ENCODE results near the gene PPP1R14D.
A peak's percentile ranks its signal among the peaks of the same experiment; 100 is the strongest.

The PPP1R14D gene

DNA sequence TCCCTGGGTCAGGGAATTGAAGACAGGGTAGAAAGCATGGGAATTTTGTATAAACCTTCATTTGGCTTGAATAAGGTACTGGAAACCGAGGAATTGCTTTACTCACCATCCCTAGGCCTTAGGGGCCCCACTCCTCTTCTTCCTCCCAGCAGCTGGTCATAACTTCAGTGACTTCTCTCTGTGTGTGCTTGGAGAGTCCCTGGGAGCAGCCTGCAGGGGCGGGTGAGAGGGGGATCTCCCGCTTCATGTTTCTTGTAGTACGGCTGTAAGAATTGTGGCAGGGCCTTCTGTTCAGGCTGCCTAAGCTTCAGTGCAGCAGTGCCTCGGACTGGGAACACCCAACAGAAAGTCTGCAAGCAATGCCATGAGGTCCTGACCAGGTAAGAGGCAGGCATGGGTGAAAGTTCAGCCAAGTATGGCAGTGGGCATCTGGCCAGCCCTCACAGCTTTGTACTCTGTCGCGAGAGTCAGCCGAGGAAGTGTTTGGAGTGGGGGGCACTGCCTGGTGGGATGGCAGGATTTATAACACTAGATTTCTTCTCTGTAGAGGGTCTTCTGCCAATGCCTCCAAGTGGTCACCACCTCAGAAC is 19.6 kb downstream of the PPP1R14D start:
- Mint-ChIP-seq H3K4me3 (peak overlapping the region; percentile 96), H3K9me3 (no peaks in the 10 kb centered on the region)

DNA sequence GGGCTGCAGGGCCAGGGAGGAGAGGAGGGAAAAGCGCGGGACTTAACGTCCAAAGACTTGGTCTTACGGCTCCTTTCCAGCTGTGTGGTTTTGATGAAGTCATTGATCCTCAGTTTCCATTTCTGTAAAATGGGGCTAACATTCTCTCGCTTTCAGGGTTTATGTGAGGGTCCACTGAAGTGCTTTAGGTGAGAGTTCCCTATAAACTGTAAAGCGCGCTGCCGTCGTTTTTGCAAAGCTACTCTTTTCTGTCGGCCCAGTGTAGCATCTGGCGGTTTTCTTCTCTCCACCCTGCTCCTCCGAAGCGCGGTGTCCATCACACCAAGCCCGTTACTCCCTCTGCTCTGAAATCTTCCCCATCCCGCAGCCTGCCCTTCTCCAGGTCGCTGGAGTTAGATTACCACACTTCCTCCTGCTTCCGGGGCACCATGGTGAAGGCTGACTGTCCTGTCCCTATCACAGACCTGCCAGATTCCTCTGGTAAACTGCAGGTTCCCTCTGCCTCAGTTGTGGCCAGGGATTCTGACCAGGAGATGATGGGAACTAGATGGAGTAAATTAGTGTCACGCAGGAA is 20.5 kb downstream of the PPP1R14D start:
- Mint-ChIP-seq H3K27me3 (no peaks in the 10 kb centered on the region), H3K27ac (peak overlapping the region; percentile 97)
- ATAC-seq: no peak

More for the DNA sequence above, 19.6 kb downstream of the PPP1R14D start:
- Mint-ChIP-seq H3K36me3 (peaks cover 33% of the 10 kb centered on the region), H3K27me3 (no peaks in the 10 kb centered on the region), H3K27ac (no peak overlapping the region), H3K4me1 (peaks cover 19% of the 10 kb centered on the region)
- ATAC-seq: no peak

DNA sequence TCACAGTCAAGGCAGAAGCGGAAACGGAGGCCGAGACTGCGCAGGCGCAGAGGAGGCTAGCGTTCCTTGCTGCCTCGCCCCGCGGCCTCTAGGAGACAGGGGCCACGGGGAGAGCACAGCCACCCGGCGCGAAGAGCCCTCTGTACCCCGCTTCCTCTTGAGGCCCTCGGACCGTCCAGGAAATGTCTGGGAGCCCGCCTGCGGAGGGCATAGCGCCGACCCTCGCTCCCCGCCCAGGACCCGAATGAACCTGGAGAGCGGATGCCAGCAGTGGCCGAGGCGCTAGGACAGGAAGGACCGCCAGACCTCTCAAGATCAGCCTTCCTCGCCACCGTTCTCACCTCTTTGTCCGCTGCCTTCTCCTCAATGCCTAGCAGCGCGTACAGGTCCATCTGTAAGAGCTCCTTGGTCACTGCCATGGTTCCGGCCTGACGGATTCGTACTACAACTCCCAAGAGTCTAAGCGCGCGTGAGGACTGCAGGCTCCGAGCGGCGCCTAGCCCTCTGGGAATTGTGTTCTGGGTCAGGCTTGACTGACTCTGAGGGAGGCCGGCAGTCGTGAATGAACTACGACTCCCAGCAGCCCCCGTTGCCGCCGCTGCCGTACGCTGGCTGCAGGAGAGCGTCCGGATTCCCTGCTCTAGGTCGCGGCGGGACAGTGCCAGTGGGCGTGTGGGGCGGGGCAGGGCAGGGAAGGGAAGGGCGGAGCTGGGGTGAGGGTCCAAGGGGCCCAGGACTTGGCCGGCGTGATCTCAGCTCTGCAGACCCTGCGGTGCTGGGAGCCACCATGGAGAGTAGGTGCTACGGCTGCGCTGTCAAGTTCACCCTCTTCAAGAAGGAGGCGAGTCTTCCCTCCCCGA is 21.2 kb downstream of the PPP1R14D start, which contains the start of the genes DNAJC17 and ZFYVE19:
DNAJC17 (minus strand) TSS at position 446 of the 860 bp plus-strand sequence; CDS start at position 419, 27 bp downstream.
ZFYVE19 (plus strand) TSS at position 62 of the 860 bp plus-strand sequence; CDS start at position 563, 501 bp downstream.
- no peaks in the 10 kb centered on the region for H3K27me3 Mint-ChIP-seq
- peaks cover 19% of the 10 kb centered on the region for H3K4me1 Mint-ChIP-seq
- peak within 1 kb of the TSS; percentile 96 for H3K4me3 Mint-ChIP-seq
- peak; percentile 99 for ATAC-seq
- H3K9me3 Mint-ChIP-seq: no peaks in the 10 kb centered on the region
- peak within 1 kb of the TSS; percentile 97 for H3K27ac Mint-ChIP-seq
- peaks cover 17% of the 10 kb centered on the region for H3K36me3 Mint-ChIP-seq

More for the DNA sequence above, 20.5 kb downstream of the PPP1R14D start:
- Mint-ChIP-seq H3K4me3 (peak overlapping the region; percentile 96), H3K9me3 (no peaks in the 10 kb centered on the region), H3K36me3 (peaks cover 25% of the 10 kb centered on the region), H3K4me1 (peaks cover 19% of the 10 kb centered on the region)

DNA sequence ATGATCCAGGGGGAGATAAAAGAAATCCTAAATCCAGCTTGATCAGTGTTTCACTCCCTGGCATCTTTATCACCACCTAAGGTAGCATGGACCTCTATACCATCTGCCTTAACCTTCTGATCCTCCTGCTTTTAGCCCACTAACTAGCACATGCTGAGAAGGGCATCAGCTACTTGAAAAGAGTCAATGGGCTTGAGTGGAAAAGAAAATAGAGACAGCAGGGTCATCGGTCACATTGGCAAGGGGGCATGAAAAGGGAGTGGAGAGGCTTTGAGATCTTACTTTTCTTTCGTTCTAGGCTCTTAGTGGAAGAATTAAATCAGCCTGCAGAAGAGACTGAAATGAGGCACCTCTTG is 21.9 kb downstream of the PPP1R14D start:
- Mint-ChIP-seq H3K9me3 (no peaks in the 10 kb centered on the region), H3K36me3 (peaks cover 18% of the 10 kb centered on the region), H3K4me1 (peaks cover 23% of the 10 kb centered on the region), H3K27ac (peak overlapping the region; percentile 97), H3K4me3 (peak overlapping the region; percentile 96), H3K27me3 (no peaks in the 10 kb centered on the region)
- ATAC-seq: no peak

DNA sequence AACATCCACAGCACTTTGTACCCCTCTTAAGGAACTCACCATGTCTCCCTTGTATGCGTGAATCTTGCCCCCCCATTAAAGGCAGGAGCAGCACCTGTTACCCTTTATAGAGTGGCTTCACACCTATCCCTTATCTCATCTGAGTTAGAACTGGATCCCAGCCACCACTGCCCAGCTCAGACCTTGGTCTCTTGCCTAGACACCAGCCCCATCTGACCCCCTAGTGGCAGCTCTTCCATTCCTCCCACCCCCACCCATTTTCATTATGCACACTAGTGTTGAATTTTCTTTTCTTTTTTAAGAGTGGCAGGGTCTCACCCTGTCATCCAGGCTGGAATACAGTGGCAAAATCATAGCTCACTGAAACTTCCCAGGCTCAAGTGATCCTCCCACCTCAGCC is 24.8 kb downstream of the PPP1R14D start:
- Mint-ChIP-seq H3K4me1 (peaks cover 24% of the 10 kb centered on the region), H3K27me3 (no peaks in the 10 kb centered on the region), H3K27ac (no peak overlapping the region), H3K4me3 (no peak overlapping the region), H3K36me3 (peaks cover 14% of the 10 kb centered on the region), H3K9me3 (no peaks in the 10 kb centered on the region)
- ATAC-seq: no peak

DNA sequence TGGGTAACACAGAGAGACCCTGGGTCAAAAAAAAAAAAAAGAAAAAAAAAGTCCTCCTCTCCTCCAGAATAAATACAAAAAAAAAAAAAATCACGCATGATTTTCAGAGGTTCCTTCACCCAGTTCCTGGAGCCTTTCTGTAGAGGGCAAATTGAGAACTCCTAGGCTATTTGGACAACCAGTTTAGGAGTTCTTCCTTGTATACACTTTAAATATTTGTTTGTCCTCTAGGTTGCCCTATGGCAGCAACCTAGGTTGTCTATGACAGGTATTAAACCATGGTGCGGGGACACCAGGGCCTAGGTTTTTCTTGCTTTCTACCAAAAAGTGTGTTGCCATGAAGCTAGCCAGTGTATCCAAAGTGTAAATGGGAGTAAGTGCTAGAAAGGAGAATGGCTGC is 25.4 kb downstream of the PPP1R14D start:
- ATAC-seq: no peak
- Mint-ChIP-seq H3K36me3 (peaks cover 21% of the 10 kb centered on the region), H3K4me3 (no peak overlapping the region), H3K27ac (no peak overlapping the region), H3K4me1 (peaks cover 26% of the 10 kb centered on the region), H3K9me3 (no peaks in the 10 kb centered on the region), H3K27me3 (no peaks in the 10 kb centered on the region)

DNA sequence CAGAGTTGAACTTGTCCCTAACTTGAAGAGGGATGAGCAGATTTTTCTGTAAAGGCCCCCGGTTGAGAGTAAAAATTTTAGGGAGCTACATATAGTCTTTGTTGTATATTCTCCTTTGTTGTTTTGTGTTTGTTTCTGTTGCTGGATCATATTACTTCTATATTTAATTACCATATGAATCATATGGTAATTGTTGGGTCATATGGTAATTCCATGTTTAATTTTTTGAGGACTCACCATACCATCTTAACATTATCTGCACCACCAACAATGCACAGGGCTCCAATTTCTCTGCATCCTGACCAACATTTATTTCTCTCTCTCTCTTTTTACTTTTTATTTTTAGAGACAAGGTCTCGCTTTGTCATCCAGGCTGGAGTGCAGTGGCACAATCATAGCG is 29.0 kb downstream of the PPP1R14D start:
- H3K9me3 Mint-ChIP-seq: no peaks in the 10 kb centered on the region
- no peak overlapping the region for H3K4me3 Mint-ChIP-seq
- H3K36me3 Mint-ChIP-seq: peaks cover 24% of the 10 kb centered on the region
- H3K4me1 Mint-ChIP-seq: peaks cover 31% of the 10 kb centered on the region
- no peak overlapping the region for H3K27ac Mint-ChIP-seq
- no peaks in the 10 kb centered on the region for H3K27me3 Mint-ChIP-seq
- no peak for ATAC-seq

DNA sequence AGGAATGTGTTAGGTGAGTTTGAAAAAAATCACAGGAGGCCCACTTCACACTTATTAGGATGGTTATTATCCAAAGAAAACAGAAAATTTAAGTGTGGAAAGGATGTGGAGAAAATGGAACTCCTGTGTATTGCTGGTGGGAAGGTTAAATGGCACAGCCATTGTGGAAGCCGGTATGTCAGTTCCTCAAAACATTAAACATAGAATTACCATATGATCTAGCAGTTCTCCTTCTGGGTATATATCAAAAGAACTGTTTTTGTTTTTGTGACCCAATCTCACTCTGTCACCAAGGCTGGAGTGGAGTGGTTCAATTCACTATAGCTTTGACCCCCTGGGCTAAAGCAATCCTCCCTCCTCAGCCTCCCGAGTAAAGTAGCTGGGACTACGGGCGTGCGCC is 32.0 kb downstream of the PPP1R14D start:
- no peak overlapping the region for H3K4me3 Mint-ChIP-seq
- peaks cover 33% of the 10 kb centered on the region for H3K4me1 Mint-ChIP-seq
- no peaks in the 10 kb centered on the region for H3K9me3 Mint-ChIP-seq
- peak overlapping the region; percentile 2 for H3K27ac Mint-ChIP-seq
- no peaks in the 10 kb centered on the region for H3K27me3 Mint-ChIP-seq
- ATAC-seq: no peak
- peaks cover 24% of the 10 kb centered on the region for H3K36me3 Mint-ChIP-seq

DNA sequence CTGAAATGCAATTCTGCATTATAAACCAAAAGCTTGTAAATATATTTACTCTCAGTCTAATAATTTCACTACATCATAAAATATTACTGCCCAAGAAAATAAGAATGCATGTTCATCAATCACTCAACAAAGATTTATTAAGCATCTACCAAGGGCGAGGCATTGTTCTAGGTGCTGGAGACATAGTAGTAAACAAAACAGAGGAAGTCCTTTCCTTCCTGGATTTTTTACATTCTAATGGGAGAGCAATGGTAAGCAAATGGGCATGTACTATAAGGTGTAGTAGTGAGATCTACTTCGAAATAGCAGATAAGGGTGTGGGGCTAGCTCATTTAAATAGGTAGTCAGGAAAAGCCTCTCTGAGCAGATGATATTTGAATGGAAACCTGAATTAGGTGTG is 32.5 kb downstream of the PPP1R14D start:
- ATAC-seq: no peak
- Mint-ChIP-seq H3K27me3 (no peaks in the 10 kb centered on the region), H3K4me3 (no peak overlapping the region), H3K36me3 (peaks cover 19% of the 10 kb centered on the region), H3K4me1 (peaks cover 29% of the 10 kb centered on the region), H3K27ac (peak overlapping the region; percentile 2), H3K9me3 (no peaks in the 10 kb centered on the region)

DNA sequence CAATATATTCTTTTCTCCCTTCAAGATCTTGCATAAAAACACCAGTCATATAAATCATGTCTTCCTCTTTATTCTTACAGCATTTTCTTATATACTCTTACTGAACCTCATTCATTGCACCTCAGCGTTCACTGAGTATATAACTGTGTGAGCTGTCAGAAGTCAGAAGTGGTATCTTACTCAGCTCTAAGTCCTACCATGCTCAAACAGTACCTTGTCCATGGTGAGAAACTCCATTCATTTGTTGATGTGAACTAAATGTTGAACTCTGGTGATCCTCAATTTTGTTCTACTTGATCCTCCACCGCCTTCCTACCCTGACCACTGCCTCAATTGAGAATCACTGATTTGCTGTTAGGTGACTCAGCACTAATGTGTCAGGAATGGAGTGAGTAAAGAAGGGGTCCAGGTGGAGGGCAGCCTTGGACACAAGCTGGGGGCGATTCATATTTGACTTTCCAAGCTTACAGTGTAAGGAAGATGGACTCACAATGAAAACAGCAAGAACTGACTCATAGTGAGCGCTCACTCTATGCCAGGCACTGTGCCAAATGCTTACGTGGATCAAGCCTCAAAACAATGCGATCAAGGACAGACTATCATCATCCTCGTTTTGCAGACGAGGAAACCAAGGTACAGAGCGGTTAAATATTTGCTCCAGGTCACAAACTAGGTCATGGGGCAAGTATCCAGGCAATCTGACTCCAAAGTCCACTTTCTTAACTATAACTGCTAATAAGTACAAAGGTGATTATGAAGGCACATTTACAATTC is 35.1 kb downstream of the PPP1R14D start:
- H3K36me3 Mint-ChIP-seq: peaks cover 13% of the 10 kb centered on the region
- ATAC-seq: no peak
- H3K4me1 Mint-ChIP-seq: peaks cover 31% of the 10 kb centered on the region
- no peaks in the 10 kb centered on the region for H3K27me3 Mint-ChIP-seq
- no peak overlapping the region for H3K4me3 Mint-ChIP-seq
- no peaks in the 10 kb centered on the region for H3K9me3 Mint-ChIP-seq
- peak overlapping the region; percentile 39 for H3K27ac Mint-ChIP-seq

DNA sequence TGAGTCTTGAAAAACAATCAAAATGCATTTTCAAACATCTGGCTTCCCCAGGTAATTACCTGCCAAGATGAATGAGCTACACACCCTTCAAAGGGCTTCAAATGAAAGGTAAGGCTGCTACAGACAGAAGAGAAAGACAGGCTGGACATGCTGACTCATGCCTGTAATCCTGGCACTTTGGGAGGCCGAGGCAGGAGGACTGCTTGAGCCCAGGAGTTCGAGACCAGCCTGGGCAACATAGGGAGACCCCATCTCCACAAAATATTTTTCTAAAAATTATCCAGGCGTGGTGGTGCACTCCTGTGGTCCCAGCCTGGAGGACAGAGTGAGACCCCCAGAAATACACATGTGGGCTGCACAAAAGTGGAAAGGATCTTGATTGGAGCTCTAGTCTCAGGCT is 36.1 kb downstream of the PPP1R14D start:
- no peak for ATAC-seq
- Mint-ChIP-seq H3K27me3 (no peaks in the 10 kb centered on the region), H3K36me3 (peaks cover 6% of the 10 kb centered on the region), H3K27ac (no peak overlapping the region), H3K4me3 (no peak overlapping the region), H3K9me3 (no peaks in the 10 kb centered on the region), H3K4me1 (peaks cover 24% of the 10 kb centered on the region)

DNA sequence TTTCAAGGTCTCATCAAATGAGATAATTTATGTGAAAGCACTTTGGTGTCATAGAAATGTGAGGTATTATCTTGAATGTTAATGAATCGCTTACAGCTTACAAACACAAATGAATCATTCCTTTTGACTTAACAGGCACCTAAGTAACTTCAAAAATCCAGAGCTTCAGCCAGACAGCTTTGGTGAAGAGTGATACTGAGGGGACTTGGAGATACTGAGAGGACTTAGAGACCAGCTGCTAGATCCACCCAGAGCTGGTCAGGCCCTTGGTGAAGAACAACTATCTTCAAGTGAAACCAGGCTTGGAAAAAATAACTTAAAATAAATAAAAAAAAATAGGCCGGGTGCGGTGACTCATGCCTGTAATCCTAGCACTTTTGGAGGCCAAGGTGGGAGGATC is 37.8 kb downstream of the PPP1R14D start:
- H3K27me3 Mint-ChIP-seq: no peaks in the 10 kb centered on the region
- no peaks in the 10 kb centered on the region for H3K9me3 Mint-ChIP-seq
- peaks cover 6% of the 10 kb centered on the region for H3K36me3 Mint-ChIP-seq
- H3K4me1 Mint-ChIP-seq: peaks cover 16% of the 10 kb centered on the region
- H3K27ac Mint-ChIP-seq: no peak overlapping the region
- H3K4me3 Mint-ChIP-seq: no peak overlapping the region
- ATAC-seq: no peak

DNA sequence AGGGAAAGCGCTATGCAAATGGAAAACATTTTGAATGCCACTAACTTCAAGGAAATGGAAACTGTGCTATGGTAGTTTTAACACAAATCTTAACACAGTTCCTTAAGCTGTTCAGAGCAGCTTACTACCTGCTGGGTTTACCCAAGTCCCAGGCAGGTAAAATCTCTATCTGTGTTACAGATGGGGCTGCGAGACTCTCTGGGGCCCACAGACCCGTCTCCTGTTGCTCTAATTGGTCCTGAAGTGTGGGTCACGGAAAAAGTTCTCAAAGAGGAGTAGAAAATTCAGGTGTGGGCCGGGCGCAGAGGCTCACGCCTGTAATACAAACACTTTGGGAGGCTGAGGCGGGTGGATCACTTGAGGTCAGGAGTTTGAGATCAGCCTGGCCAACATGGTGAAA is 38.5 kb downstream of the PPP1R14D start:
- H3K27ac Mint-ChIP-seq: no peak overlapping the region
- no peaks in the 10 kb centered on the region for H3K9me3 Mint-ChIP-seq
- H3K4me3 Mint-ChIP-seq: no peak overlapping the region
- no peaks in the 10 kb centered on the region for H3K27me3 Mint-ChIP-seq
- peaks cover 6% of the 10 kb centered on the region for H3K36me3 Mint-ChIP-seq
- ATAC-seq: no peak
- H3K4me1 Mint-ChIP-seq: peaks cover 13% of the 10 kb centered on the region

DNA sequence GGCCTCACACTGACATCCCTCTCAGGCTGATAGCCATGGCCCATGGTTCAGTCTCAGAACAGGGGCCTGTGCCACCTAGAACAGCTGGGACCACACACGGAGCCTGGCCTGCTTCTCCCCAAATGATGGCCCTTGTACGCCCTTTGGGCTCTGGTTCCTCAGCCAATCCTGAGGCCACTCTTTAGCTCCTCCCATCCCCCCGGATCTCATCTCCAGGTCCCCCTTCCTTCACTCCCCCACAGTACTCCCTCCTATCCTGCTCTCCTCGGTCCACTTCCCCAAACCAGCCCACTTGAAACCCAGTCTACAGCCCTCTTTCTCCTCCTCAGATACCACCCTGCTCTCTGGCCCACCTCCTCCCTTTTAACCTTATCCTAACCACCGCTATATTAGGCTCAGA is 39.4 kb downstream of the PPP1R14D start:
- ATAC-seq: no peak
- no peaks in the 10 kb centered on the region for H3K9me3 Mint-ChIP-seq
- no peak overlapping the region for H3K4me3 Mint-ChIP-seq
- H3K4me1 Mint-ChIP-seq: peaks cover 13% of the 10 kb centered on the region
- no peaks in the 10 kb centered on the region for H3K27me3 Mint-ChIP-seq
- H3K36me3 Mint-ChIP-seq: peaks cover 6% of the 10 kb centered on the region
- peak overlapping the region; percentile 1 for H3K27ac Mint-ChIP-seq

DNA sequence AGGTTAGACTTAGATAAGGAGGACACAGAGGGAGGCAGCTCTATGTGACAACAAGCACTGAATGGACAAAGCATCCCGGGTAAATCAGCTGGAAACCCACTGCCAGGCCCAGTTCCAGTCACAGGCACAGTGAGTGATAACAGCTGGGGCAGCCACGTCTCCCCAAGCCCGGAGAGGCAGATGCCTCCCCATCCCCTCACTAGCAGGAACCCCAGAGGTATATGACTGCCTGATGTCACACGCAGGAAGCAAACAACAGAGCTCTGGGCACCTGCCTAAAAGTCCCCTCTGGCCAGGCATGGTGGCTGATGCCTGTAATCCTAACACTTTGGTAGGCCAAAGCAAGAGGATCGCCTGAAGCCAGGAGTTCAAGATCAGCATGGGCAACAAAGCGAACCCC is 40.5 kb downstream of the PPP1R14D start:
- no peak overlapping the region for H3K4me3 Mint-ChIP-seq
- no peaks in the 10 kb centered on the region for H3K9me3 Mint-ChIP-seq
- H3K4me1 Mint-ChIP-seq: peaks cover 11% of the 10 kb centered on the region
- peaks cover 2% of the 10 kb centered on the region for H3K36me3 Mint-ChIP-seq
- no peak for ATAC-seq
- H3K27ac Mint-ChIP-seq: no peak overlapping the region
- no peaks in the 10 kb centered on the region for H3K27me3 Mint-ChIP-seq
